Pulmonary artery endothelial cell (primary cell): ENCODE measurements around the gene SIT1. TPM values are rescaled to one million over a fixed set of nuclear protein-coding genes. Genes with fewer than 3 reads are reported as not detected.

Source experiments
- DNase-seq: peaks from one replicate; pipeline ENCODE4 v3.0.0-alpha.2; 2011; ENCODE audit warnings: low read depth, low spot score
- total RNA-seq: library from RNA; depleted of rRNA; stranded (reverse); fragments of >200 nt; gene quantifications from 2 replicates; pipeline ENCODE4 v1.2.3, GENCODE V29; 2014

The SIT1 gene
- total RNA-seq, 1 donor from 2014 or later, result not detected

DNA sequence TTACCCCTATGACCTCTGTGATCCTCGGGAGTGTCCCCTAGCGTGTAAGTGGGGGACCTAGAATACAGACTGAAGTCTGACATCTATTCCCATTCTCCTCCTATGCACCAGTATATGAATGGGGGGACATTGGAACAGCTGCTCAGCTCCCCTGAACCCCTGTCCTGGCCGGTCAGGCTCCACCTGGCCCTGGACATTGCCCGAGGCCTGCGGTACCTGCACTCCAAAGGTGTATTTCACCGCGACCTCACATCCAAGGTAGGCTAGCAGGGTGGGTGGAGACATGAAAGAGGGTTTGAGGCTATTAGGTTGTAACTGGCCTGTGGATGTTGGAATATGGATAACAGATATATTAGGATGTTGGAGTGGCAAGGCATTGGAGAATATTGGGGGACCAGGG lies 44.0 kb downstream of the SIT1 start:
- DNase-seq, result no peak

DNA sequence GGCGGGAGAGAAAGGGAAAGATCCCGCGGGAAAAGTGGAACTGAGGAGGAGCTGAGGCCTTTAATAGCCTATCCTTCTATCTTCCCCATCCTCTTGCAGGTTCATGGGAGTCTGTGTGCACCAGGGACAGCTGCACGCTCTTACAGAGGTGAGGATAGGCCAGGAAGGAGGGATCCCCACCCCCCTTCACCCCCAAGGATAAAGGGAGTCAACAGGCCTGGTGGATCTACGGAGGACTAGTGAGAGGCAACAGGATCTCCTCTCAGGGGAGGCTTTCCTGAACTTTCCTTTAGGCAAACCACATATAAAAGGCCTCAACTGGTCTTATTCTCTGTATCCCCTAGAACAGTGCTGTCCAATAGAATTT lies 44.6 kb downstream of the SIT1 start:
- no peak for DNase-seq

DNA sequence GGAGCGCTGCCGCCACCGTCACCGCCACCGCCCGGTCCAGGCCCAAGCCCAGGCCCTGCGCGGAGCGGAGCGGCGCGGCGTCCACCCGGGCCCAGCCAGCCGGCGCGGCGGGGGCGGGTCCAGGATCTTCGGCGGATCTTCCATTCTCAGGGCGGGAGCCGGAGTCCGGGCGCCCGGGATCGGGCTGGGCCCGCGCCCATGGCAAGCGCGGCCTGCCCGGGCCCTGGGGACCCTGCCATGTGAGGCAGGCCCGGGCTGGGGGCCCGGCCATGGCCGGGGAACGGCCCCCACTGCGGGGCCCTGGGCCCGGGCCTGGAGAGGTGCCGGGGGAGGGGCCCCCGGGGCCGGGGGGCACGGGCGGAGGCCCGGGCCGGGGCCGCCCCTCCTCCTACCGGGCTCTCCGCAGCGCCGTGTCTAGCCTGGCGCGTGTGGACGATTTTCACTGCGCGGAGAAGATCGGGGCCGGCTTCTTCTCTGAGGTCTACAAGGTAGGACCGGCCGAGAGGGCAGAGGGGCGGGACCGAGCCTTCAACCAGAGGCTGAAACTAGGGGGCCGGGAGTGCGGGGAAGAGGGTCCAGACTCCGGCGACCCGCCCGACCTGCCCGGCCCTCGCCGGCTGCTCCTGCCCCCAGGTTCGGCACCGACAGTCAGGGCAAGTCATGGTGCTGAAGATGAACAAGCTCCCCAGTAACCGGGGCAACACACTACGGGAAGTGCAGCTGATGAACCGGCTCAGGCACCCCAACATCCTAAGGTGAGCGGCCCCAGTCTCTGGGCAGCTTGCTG lies 45.2 kb downstream of the SIT1 start:
- no peak for DNase-seq

DNA sequence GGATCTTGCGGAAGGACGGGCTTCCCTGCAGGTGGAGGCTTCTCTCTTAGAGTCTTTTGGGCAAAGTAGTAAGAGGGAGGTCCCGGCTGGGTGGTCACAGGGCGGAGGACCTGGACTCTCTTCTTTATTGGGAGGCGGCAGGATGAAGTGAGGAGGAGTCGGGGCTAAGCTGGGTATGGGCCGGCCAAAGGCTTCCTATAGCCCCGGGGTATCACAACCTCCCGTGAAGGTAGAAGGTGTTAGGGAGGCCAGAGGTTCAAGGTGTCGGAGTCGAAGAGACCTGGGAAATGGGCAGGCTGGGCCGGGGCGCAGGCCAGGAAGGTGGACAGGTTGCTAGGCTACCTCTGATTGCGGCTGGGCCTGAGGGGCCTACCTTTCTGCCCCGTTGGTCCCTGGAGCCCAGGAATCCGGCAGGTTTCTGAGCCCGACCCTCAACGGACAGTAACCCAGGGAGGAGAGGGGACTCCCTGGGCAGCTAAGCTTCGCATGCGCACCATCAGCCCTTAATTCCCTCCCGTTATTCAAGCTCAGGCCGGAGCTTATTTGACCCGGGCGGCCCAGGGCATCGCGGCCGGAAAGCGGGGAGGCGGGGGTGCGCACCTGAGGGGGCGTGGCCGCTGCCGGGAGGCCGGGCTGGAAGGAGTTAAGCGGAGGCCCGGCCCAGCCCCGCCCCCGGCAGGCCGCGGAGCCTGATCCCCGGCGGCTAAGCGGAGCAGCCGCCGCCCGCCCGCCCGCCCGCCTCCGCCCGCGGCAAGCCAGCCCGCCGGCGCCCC lies 46.0 kb downstream of the SIT1 start, which contains the start of gene TESK1:
Gene TESK1, plus strand, starts transcription at position 685 of the 773 bp plus-strand sequence. CDS start 358 bp downstream, outside the sequence.
- DNase-seq, result no peak

DNA sequence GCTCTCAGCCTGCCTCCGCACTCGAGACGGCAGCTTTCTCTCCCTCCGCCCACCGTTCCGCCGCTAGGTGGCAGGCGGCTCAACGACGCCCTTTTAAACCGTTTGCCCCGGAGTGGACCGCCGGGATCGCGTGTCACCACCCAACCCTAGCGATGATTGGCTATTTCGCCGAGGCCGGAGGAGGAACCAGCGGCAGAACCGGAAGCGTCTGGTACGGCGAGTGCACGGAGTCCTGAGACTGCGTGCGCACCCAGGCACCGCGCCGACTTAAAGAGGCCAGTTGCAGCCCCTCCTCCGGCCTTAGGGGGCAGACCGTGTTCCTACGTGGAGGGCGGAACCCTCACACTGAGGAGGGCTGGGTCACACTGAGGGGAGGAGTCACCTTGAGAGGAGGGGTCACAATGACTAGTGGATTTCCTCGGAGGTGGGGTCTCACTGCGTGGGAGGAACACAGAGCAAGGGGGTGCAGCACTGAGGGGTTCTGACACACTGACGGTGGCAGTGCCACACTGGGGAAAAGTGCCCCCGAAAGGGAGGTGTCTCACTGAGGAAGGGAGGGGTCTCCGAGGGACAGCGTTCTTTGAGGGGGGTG lies 46.6 kb downstream of the SIT1 start:
- DNase-seq, result peak; percentile 98

DNA sequence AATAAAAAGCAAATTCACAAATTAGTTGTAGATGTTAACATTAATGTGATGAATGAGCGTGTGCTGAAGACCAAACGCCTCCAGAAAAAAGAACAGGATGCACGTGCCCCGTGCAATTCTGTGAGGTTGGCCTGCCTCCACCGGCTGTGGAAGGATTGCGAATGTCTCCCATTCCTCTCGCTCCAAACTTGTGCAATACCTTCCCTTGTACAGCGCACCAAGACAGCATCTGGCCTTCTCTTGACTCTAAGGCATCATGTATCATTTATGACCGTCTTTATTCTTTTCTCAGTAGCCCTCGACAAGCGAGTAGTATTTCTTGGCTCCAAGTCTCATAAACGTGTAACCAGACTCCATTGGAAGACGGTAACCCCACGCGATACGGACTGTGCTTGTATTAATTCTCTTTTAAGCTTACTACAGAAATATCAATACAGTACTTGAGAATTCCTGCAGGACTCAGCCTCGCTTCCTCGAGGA lies 47.2 kb downstream of the SIT1 start:
- no peak for DNase-seq

DNA sequence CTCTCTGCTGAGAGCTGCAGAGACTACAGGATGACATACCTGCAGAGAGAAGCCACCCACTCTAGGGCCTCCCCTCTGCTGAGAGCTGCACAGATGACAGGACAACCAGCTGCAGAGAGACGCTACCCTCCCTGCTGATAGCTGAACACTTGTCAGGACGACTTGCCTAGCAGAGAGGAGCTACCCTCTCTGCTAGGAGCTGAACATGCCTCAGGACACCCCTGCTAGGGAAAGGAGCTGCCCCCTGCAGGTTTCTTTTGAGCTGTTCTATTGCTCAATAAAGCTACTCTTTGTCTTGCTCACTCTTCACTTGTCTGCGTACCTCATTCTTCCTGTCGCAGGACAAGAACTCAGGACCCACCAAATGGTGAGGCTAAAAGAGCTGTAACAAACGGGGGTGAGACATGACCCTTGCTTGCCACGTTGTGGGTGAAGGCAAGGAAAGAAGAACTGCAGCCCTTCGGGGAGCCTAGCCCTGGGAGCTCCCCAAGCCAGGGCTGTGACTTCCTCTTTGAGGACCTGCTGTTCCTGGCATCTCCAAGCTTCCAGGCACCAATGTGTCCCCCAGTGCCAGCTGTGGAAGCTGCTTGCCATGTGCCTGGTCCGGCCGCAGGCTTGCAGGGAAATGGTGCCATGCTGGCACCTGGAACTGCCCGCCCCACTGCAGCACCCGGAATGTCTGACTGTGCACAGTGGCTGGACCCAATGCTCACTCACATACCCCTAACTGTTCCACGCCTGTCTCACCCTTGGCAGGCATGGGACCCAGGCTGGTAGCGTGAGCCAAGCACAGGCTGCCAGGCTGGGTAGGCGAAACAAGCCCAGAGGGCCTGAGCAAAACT lies 50.7 kb downstream of the SIT1 start:
- DNase-seq, result no peak

Other genes starting within 250 kb of the SIT1 start
- 16.7 and 21.3 TPM in 2 replicates for gene RUSC2, start 160.8 kb downstream of the SIT1 start, total RNA-seq
- 4.3 and 6.9 TPM in 2 replicates for gene TESK1, start 45.7 kb downstream of the SIT1 start, total RNA-seq
- 0.07 TPM in 1 of 2 replicates, not detected in the other for gene CD72, start 32.5 kb downstream of the SIT1 start, total RNA-seq
- gene RMRP, start 7.1 kb upstream of the SIT1 start, total RNA-seq, result 22,365 and 32,732 TPM in 2 replicates
- gene CCDC107, start 7.4 kb upstream of the SIT1 start, total RNA-seq, result 10.6 and 11.7 TPM in 2 replicates
- gene ARHGEF39, start 14.3 kb upstream of the SIT1 start, total RNA-seq, result 0.86 and 2.0 TPM in 2 replicates
- gene CA9, start 23.0 kb upstream of the SIT1 start, total RNA-seq, result 0.40 TPM in 1 of 2 replicates, not detected in the other
- gene TPM2, start 39.0 kb upstream of the SIT1 start, total RNA-seq, result 119 and 221 TPM in 2 replicates
- 314 and 379 TPM in 2 replicates for gene TLN1, start 81.3 kb upstream of the SIT1 start, total RNA-seq
- gene CREB3, start 81.7 kb upstream of the SIT1 start, total RNA-seq, result 45.2 and 58.0 TPM in 2 replicates
- gene GBA2, start 98.3 kb upstream of the SIT1 start, total RNA-seq, result 64.7 and 64.9 TPM in 2 replicates
- 11.9 and 13.2 TPM in 2 replicates for gene RGP1, start 98.4 kb upstream of the SIT1 start, total RNA-seq
- 8.5 and 23.2 TPM in 2 replicates for gene MSMP, start 103.3 kb upstream of the SIT1 start, total RNA-seq
- gene NPR2, start 140.7 kb upstream of the SIT1 start, total RNA-seq, result 8.1 and 12.3 TPM in 2 replicates
- gene SPAG8, start 161.3 kb upstream of the SIT1 start, total RNA-seq, result 0.20 and 0.25 TPM in 2 replicates
- gene HINT2, start 164.1 kb upstream of the SIT1 start, total RNA-seq, result 23.9 and 24.1 TPM in 2 replicates
- not detected in 2 replicates for gene FAM221B, start 177.8 kb upstream of the SIT1 start, total RNA-seq
- gene TMEM8B, start 178.3 kb upstream of the SIT1 start, total RNA-seq, result 0.35 and 0.59 TPM in 2 replicates
- not detected in 2 replicates for gene OR13J1, start 219.5 kb upstream of the SIT1 start, total RNA-seq